ENCODE data around the gene NEIL1. TPM values are rescaled to one million over a fixed set of nuclear protein-coding genes. Genes with fewer than 3 reads are reported as not detected.

NEIL1 gene
- polyA plus RNA-seq, 1 experiment = 4.7 TPM

- TF ChIP-seq, protein P1, sequence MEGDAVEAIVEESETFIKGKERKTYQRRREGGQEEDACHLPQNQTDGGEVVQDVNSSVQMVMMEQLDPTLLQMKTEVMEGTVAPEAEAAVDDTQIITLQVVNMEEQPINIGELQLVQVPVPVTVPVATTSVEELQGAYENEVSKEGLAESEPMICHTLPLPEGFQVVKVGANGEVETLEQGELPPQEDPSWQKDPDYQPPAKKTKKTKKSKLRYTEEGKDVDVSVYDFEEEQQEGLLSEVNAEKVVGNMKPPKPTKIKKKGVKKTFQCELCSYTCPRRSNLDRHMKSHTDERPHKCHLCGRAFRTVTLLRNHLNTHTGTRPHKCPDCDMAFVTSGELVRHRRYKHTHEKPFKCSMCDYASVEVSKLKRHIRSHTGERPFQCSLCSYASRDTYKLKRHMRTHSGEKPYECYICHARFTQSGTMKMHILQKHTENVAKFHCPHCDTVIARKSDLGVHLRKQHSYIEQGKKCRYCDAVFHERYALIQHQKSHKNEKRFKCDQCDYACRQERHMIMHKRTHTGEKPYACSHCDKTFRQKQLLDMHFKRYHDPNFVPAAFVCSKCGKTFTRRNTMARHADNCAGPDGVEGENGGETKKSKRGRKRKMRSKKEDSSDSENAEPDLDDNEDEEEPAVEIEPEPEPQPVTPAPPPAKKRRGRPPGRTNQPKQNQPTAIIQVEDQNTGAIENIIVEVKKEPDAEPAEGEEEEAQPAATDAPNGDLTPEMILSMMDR (IDR thresholded peaks at IDR 0.05; ENCODE audit: insufficient read depth, low read depth, low read length) = no peak
- H3K27me3 ChIP-seq (ENCODE audit: control insufficient read depth, insufficient read depth, low read length) = peaks cover 12% of the 10 kb centered on the region
- no peak for DNase-seq (ENCODE audit: low read depth)
- ChIA-PET CTCF (interaction anchor here (1.9 kb wide), 1 partner anchor 17 kb away, joined by 5 read pairs; no protein-coding TSS in a partner anchor), POLR2A (no interaction called here)
- peaks cover 10% of the 10 kb centered on the region for H3K36me3 ChIP-seq (ENCODE audit: control insufficient read depth, insufficient read depth, low read length)
- H3K4me3 ChIP-seq (ENCODE audit: low read depth, low read length) = no peak overlapping the region
Measured at GRCh38 chr15:75350601-75351361, 3.9 kb downstream of the NEIL1 start.

- DNase-seq (ENCODE audit: low read depth) = no peak
- CTCF ChIA-PET = interaction anchor here (1.7 kb wide), 1 partner anchor 16 kb away, joined by 13 read pairs; the partner anchor contains the start of gene MAN2C1
- POLR2A ChIA-PET = no interaction called here
- H3K36me3 ChIP-seq (ENCODE audit: control insufficient read depth, insufficient read depth, low read length) = peaks cover 18% of the 10 kb centered on the region
- H3K4me3 ChIP-seq (ENCODE audit: low read depth, low read length) = no peak overlapping the region
- TF ChIP-seq, protein P1 (IDR thresholded peaks at IDR 0.05; ENCODE audit: insufficient read depth, low read depth, low read length) = no peak
- peaks cover 10% of the 10 kb centered on the region for H3K27me3 ChIP-seq (ENCODE audit: control insufficient read depth, insufficient read depth, low read length)
Measured at GRCh38 chr15:75352186-75353080, 5.6 kb downstream of the NEIL1 start.

DNA sequence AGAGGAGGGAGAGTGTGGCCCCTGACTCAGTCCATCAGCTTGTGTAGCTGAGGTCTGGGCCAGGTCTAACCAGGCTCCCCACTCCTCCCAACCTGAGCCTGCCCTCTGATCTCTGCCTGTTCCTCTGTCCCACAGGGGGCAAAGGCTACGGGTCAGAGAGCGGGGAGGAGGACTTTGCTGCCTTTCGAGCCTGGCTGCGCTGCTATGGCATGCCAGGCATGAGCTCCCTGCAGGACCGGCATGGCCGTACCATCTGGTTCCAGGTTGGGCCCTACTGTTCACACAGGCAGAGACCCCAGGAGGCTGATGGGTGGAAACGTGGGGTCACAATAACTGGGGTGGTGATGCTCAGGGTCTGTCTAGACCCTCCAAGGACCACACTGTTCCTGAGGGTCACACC is 6.8 kb downstream of the NEIL1 start:
- Histone ChIP-seq H3K4me3 (ENCODE audit: low read depth, low read length) (no peak overlapping the region), H3K27me3 (ENCODE audit: control insufficient read depth, insufficient read depth, low read length) (peaks cover 6% of the 10 kb centered on the region; the same call in 1 of the 2 replicates), H3K36me3 (ENCODE audit: control insufficient read depth, insufficient read depth, low read length) (peaks cover 24% of the 10 kb centered on the region)
- ChIA-PET POLR2A (no interaction called here), CTCF (interaction anchor here (1.7 kb wide), 1 partner anchor 14 kb away, joined by 13 read pairs; the partner anchor contains the start of gene MAN2C1)
- DNase-seq (ENCODE audit: low read depth) = no peak
- TF ChIP-seq, protein P1 (IDR thresholded peaks at IDR 0.05; ENCODE audit: insufficient read depth, low read depth, low read length) = no peak

- no peak overlapping the region for H3K4me3 ChIP-seq (ENCODE audit: low read depth, low read length)
- TF ChIP-seq, protein P1 (IDR thresholded peaks at IDR 0.05; ENCODE audit: insufficient read depth, low read depth, low read length) = no peak
- ChIA-PET POLR2A (no interaction called here), CTCF (interaction anchor here (1.5 kb wide), 1 partner anchor 14 kb away, joined by 3 read pairs; the partner anchor contains the start of gene MAN2C1)
- H3K36me3 ChIP-seq (ENCODE audit: control insufficient read depth, insufficient read depth, low read length) = peaks cover 30% of the 10 kb centered on the region
- H3K27me3 ChIP-seq (ENCODE audit: control insufficient read depth, insufficient read depth, low read length) = peaks cover 2% of the 10 kb centered on the region; the same call in 1 of the 2 replicates
- no peak for DNase-seq (ENCODE audit: low read depth)
Measured at GRCh38 chr15:75354454-75354853, 7.6 kb downstream of the NEIL1 start.

GRCh38 chr15:75355369-75355768 is 8.5 kb downstream of the NEIL1 start:
- ChIA-PET POLR2A (interaction anchor here (0.5 to 0.8 kb wide), 2 partner anchors 97 to 109 kb away, joined by 3 to 4 read pairs; no protein-coding TSS in a partner anchor), CTCF (interaction anchor here (1.5 kb wide), 1 partner anchor 13 kb away, joined by 3 read pairs; the partner anchor contains the start of gene MAN2C1)

More at GRCh38 chr15:75355369-75355768, 8.5 kb downstream of the NEIL1 start:
- no peaks in the 10 kb centered on the region for H3K27me3 ChIP-seq (ENCODE audit: control insufficient read depth, insufficient read depth, low read length)
- TF ChIP-seq, protein P1 (IDR thresholded peaks at IDR 0.05; ENCODE audit: insufficient read depth, low read depth, low read length) = no peak
- H3K4me3 ChIP-seq (ENCODE audit: low read depth, low read length) = no peak overlapping the region
- no peak for DNase-seq (ENCODE audit: low read depth)
- peaks cover 33% of the 10 kb centered on the region for H3K36me3 ChIP-seq (ENCODE audit: control insufficient read depth, insufficient read depth, low read length)

Data from BJ (cell line).